Nephron progenitor cell (in vitro differentiated cells): Measurements from ENCODE around the gene CACNA1G.

Experiments
- DNase-seq: peaks from one replicate; pipeline ENCODE4 v3.0.0; 2021
- H3K27ac Mint-ChIP-seq: 2 replicates; pipeline ENCODE4 v1.8.0; 2021; ENCODE audit warnings: mild to moderate bottlenecking, moderate library complexity, mixed read lengths
- H3K27me3 Mint-ChIP-seq: 2 replicates; pipeline ENCODE4 v1.8.0; 2021; ENCODE audit warnings: mild to moderate bottlenecking, low read depth, mixed read lengths; ENCODE audit not compliant: poor library complexity
- H3K36me3 Mint-ChIP-seq: 2 replicates; pipeline ENCODE4 v1.8.0; 2021; ENCODE audit warnings: low read depth, mixed read lengths
- H3K4me1 Mint-ChIP-seq: 2 replicates; pipeline ENCODE4 v1.8.0; 2021; ENCODE audit warnings: mixed read lengths
- H3K4me3 Mint-ChIP-seq: 2 replicates; pipeline ENCODE4 v1.8.0; 2021; ENCODE audit warnings: mild to moderate bottlenecking, moderate library complexity, mixed read lengths
- H3K9me3 Mint-ChIP-seq: 2 replicates; pipeline ENCODE4 v1.8.0; 2021; ENCODE audit warnings: mild to moderate bottlenecking, moderate library complexity, mixed read lengths
- TF ChIP-seq, protein P1 (sequence below): fragments of 200-600 bp; sonication (generic); IDR thresholded peaks from 2 replicates; pipeline ENCODE4 v1.5.0; 2021; ENCODE audit warnings: antibody characterized with exemption

Gene CACNA1G

DNA sequence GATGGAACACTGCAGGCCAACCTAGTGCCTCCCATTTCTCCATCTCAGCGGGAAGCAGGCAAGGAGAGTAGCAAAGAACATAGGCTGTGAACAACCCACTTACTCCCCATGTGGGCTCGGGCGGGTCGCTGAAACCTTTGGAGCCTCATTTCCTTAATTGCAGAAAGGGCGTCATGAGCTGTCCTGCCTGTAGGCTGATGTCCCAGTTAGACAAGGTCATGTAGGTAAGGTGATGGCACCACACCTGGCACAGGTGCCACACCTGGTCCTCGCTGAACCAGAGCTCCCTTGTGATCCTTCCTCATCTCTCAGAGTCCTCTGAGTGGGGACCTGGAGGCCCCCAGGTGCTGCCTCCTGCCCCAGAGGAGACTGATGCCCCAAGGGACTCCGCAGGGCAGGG is 97.1 kb downstream of the CACNA1G start:
- Mint-ChIP-seq H3K27me3 (peaks cover 6% of the 10 kb centered on the region), H3K36me3 (no peaks in the 10 kb centered on the region), H3K27ac (no peak overlapping the region), H3K9me3 (peaks cover 13% of the 10 kb centered on the region), H3K4me1 (peaks cover 37% of the 10 kb centered on the region), H3K4me3 (no peak overlapping the region)
- TF ChIP-seq, protein P1, sequence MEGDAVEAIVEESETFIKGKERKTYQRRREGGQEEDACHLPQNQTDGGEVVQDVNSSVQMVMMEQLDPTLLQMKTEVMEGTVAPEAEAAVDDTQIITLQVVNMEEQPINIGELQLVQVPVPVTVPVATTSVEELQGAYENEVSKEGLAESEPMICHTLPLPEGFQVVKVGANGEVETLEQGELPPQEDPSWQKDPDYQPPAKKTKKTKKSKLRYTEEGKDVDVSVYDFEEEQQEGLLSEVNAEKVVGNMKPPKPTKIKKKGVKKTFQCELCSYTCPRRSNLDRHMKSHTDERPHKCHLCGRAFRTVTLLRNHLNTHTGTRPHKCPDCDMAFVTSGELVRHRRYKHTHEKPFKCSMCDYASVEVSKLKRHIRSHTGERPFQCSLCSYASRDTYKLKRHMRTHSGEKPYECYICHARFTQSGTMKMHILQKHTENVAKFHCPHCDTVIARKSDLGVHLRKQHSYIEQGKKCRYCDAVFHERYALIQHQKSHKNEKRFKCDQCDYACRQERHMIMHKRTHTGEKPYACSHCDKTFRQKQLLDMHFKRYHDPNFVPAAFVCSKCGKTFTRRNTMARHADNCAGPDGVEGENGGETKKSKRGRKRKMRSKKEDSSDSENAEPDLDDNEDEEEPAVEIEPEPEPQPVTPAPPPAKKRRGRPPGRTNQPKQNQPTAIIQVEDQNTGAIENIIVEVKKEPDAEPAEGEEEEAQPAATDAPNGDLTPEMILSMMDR, result no peak
- no peak for DNase-seq

DNA sequence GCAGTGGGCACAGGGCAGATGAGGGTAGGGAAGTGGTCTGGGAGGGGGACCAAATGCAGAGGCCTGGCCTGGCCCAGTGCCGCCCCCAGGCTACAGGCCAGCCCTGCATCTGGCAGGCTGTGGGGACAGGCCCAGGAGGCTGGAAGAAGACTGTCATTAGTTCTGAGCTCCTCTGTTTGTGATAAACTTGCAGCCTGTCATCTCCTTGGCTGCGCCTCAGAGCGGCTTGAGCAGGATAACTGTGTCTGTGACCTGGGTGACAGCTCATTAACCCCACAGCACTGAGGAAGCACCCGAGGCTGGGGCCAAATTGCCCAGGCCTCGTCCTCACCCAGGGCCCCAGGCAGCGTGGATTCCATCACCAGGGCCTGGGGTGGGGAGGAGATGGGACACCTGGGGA is 98.1 kb downstream of the CACNA1G start:
- H3K27ac Mint-ChIP-seq, result no peak overlapping the region
- H3K4me1 Mint-ChIP-seq, result peaks cover 45% of the 10 kb centered on the region
- no peak overlapping the region for H3K4me3 Mint-ChIP-seq
- TF ChIP-seq, protein P1, result no peak
- H3K27me3 Mint-ChIP-seq, result peaks cover 6% of the 10 kb centered on the region
- H3K9me3 Mint-ChIP-seq, result peaks cover 6% of the 10 kb centered on the region
- no peaks in the 10 kb centered on the region for H3K36me3 Mint-ChIP-seq
- no peak for DNase-seq

DNA sequence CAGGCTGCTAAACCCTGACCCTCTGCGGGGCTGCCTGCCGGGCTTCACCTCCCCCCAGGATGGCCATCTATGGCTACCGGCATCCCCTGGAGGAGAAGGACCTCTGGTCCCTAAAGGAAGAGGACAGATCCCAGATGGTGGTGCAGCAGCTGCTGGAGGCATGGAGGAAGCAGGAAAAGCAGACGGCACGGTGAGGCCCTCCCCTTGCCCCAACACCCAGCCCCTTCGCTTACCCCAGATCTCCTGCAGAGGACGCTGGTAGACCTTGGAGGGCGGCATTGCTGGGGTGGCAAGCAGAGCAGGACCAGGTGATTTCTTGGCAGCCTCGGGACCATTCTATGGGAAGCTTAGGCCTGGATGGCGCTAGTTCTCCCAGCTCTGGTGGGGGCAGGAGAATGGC is 98.7 kb downstream of the CACNA1G start:
- peaks cover under 1% of the 10 kb centered on the region for H3K9me3 Mint-ChIP-seq
- no peak for DNase-seq
- H3K27ac Mint-ChIP-seq, result no peak overlapping the region
- no peak overlapping the region for H3K4me3 Mint-ChIP-seq
- peaks cover 6% of the 10 kb centered on the region for H3K27me3 Mint-ChIP-seq
- peaks cover 45% of the 10 kb centered on the region for H3K4me1 Mint-ChIP-seq
- TF ChIP-seq, protein P1, result no peak
- H3K36me3 Mint-ChIP-seq, result no peaks in the 10 kb centered on the region

DNA sequence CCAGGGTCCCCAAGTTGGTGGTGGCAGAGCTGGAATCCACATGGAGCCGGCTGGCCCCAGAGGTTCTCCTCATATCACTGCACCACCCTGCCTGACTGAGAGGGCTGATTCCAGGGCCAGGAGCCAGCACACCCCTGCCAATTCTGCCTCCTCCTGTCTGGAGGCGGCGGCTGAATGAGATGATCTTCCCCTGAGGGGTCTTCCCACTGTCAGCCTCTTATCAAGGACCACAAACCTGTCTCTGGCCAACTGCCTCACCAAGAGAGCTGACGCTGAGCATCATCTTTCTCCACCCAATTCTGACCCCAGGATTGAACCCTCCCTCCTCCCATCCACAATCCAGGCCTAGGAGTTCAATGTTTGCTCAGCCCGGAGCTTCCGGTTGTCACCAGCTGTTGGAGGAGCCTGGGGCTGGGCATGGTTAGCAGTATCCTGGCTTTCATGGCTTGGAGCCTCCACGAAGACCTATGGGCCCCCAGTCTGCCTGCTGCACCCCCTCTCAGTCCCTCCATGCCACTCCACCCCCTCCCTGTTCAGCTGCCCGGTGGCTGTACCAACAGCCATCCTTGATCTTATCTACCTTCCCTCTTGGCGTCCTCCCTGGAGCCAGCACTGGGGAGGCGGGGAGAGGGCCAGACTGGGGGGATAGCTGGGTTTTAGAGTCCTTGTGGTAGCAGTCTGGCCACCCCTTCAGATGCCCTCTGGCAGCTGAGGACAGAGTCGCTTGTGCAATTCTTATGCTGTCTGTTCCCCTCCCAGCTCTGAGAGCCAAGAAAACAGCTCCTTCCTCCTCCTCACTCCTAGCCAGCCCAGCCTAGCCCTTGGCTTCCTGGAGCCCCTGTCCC is 99.7 kb downstream of the CACNA1G start:
- H3K27me3 Mint-ChIP-seq, result peaks cover 9% of the 10 kb centered on the region
- no peak overlapping the region for H3K27ac Mint-ChIP-seq
- no peak overlapping the region for H3K4me3 Mint-ChIP-seq
- DNase-seq, result no peak
- peaks cover 45% of the 10 kb centered on the region for H3K4me1 Mint-ChIP-seq
- H3K36me3 Mint-ChIP-seq, result no peaks in the 10 kb centered on the region
- TF ChIP-seq, protein P1, result no peak
- no peaks in the 10 kb centered on the region for H3K9me3 Mint-ChIP-seq

DNA sequence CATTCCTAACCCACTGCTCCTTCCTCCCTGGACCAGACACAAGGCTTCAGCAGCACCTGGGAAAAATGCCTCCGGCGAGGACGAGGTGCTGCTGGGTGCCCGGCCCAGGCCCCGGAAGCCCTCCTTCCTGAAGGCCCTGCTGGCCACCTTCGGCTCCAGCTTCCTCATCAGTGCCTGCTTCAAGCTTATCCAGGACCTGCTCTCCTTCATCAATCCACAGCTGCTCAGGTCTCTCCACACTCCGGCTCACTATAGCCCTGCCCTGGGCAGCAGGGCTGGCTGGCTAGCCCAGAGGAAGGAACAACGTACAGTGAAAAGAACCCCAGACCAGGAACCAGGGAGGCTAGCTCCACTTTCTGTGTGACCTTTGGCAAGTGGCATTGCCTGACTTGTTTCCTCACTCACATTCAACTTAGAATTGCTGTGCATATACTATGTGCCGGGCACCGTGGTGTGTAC is 100.4 kb downstream of the CACNA1G start:
- TF ChIP-seq, protein P1, result no peak
- peaks cover 12% of the 10 kb centered on the region for H3K27me3 Mint-ChIP-seq
- no peak for DNase-seq
- no peaks in the 10 kb centered on the region for H3K9me3 Mint-ChIP-seq
- peak overlapping the region; percentile 37 for H3K27ac Mint-ChIP-seq
- no peaks in the 10 kb centered on the region for H3K36me3 Mint-ChIP-seq
- peaks cover 45% of the 10 kb centered on the region for H3K4me1 Mint-ChIP-seq
- no peak overlapping the region for H3K4me3 Mint-ChIP-seq

DNA sequence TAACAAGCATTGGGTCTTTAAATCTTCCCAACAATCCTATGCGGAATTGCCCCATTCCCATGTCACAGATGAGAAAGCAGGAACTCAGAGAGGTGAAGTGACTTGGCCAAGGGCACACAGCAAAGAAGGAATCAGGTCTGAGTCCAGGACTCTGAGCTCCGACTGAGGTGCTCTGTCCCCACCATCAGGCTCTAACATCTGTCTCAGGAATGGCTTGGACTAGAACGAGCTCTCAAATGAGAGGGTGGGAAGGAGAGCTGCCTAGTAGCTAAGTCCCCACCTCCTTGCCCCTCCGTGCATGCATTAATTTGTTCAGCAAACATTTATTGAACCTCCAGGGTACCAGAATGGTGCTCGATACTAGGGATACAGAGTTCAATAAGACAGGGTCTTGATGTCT is 100.8 kb downstream of the CACNA1G start:
- Mint-ChIP-seq H3K27ac (no peak overlapping the region), H3K27me3 (peaks cover 12% of the 10 kb centered on the region), H3K36me3 (no peaks in the 10 kb centered on the region), H3K4me3 (no peak overlapping the region), H3K9me3 (no peaks in the 10 kb centered on the region), H3K4me1 (peaks cover 45% of the 10 kb centered on the region)
- TF ChIP-seq, protein P1, result no peak
- no peak for DNase-seq
